H1 (cell line): ENCODE measurements around the gene TBL1Y. TPM values are rescaled to one million over a fixed set of nuclear protein-coding genes. Genes with fewer than 3 reads are reported as not detected.

ENCODE experiments used
- CTCF ChIA-PET: fragments of 300-600 bp; sonication (Branson Sonifier 250); formaldehyde crosslinking; loops from one replicate; lab custom pipeline; 2021; ENCODE audit not compliant: partially characterized antibody; lab: Charles Lee
- POLR2A ChIA-PET: fragments of 300-600 bp; sonication (Branson Sonifier 250); formaldehyde crosslinking; loops from one replicate; lab custom pipeline; 2021; ENCODE audit warnings: inconsistent platforms; ENCODE audit not compliant: partially characterized antibody; lab: Charles Lee
- DNase-seq, 2 experiments: peaks; one replicate each; pipeline versions ENCODE4 v3.0.0 to v3.0.0-alpha.2; 2010 to 2022; ENCODE audit warnings: low spot score in 2 of 2, low read depth in 1 of 2, mixed read lengths in 1 of 2
- FAIRE-seq: peaks from 2 replicates; lab custom pipeline; 2011; peaks lifted over from hg19 to GRCh38; lab: Jason Lieb, UNC
- H2AFZ ChIP-seq: 2 replicates; pipeline ENCODE4 v1.8.1; 2012; ENCODE audit warnings: low read length, inconsistent platforms
- H2AK5ac ChIP-seq: 2 replicates; pipeline ENCODE4 v1.6.1; 2013; ENCODE audit warnings: low read depth, low read length
- H2BK120ac ChIP-seq: replicated peaks from 2 replicates; pipeline ENCODE3; 2013; ENCODE audit warnings: low read depth, low read length, inconsistent platforms
- H2BK12ac ChIP-seq: 2 replicates; pipeline ENCODE4 v1.6.1; 2013; ENCODE audit warnings: low read depth, low read length
- H2BK15ac ChIP-seq: 2 replicates; pipeline ENCODE4 v1.6.1; 2013; ENCODE audit warnings: low read length
- H2BK20ac ChIP-seq: 2 replicates; pipeline ENCODE4 v1.6.1; 2013; ENCODE audit warnings: low read length
- H2BK5ac ChIP-seq: 2 replicates; pipeline ENCODE4 v1.6.1; 2013; ENCODE audit warnings: low read depth, low read length
- H3K14ac ChIP-seq: 2 replicates; pipeline ENCODE4 v1.6.1; 2013; ENCODE audit warnings: inconsistent platforms; ENCODE audit not compliant: insufficient read length
- H3K18ac ChIP-seq: 2 replicates; pipeline ENCODE4 v1.6.1; 2013; ENCODE audit warnings: low read length; ENCODE audit errors: extremely low read depth
- H3K23ac ChIP-seq: 2 replicates; pipeline ENCODE4 v1.6.1; 2013; ENCODE audit warnings: inconsistent platforms; ENCODE audit not compliant: insufficient read length
- H3K23me2 ChIP-seq: 2 replicates; pipeline ENCODE4 v1.6.1; 2013; ENCODE audit warnings: low read depth, low read length
- H3K27ac ChIP-seq: 2 replicates; pipeline ENCODE4 v1.6.1; 2011; ENCODE audit warnings: low read depth, low read length, inconsistent platforms
- H3K27me3 ChIP-seq, 4 experiments: replicated peaks in 1 of 4; 1 replicate in 1 of 4; 2 replicates in 3 of 4; pipeline versions ENCODE4 v1.6.1 to v1.8.1; 2011 to 2013; ENCODE audit warnings: low read length in 3 of 4, mild to moderate bottlenecking in 3 of 4, inconsistent platforms in 2 of 4, mixed read lengths in 2 of 4, moderate library complexity in 1 of 4; ENCODE audit not compliant: control insufficient read depth in 3 of 4, insufficient read depth in 3 of 4; ENCODE audit errors: extremely low read depth in 1 of 4
- H3K36me3 ChIP-seq, 4 experiments: 2 replicates each; pipeline versions ENCODE4 v1.6.1 to v1.8.1; 2011 to 2013; ENCODE audit warnings: mild to moderate bottlenecking in 4 of 4, low read length in 3 of 4, moderate library complexity in 2 of 4, control low read depth in 1 of 4, inconsistent platforms in 1 of 4; ENCODE audit not compliant: insufficient read depth in 4 of 4, control insufficient read depth in 2 of 4
- H3K4ac ChIP-seq: replicated peaks from 2 replicates; pipeline ENCODE3; 2013; ENCODE audit warnings: low read length, low read depth, mixed read lengths, inconsistent platforms; ENCODE audit not compliant: insufficient read length
- H3K4me1 ChIP-seq, 4 experiments: replicated peaks in 1 of 4; 1 replicate in 1 of 4; 2 replicates in 3 of 4; pipeline versions ENCODE4 v1.6.1 to v1.8.1; 2011 to 2013; ENCODE audit warnings: low read length in 3 of 4, inconsistent platforms in 2 of 4, mixed read lengths in 1 of 4; ENCODE audit not compliant: insufficient read depth in 4 of 4, control insufficient read depth in 3 of 4
- H3K4me2 ChIP-seq, 2 experiments: 2 replicates each; pipeline versions ENCODE4 v1.6.1 to v1.8.1; 2011 to 2013; ENCODE audit warnings: low read depth in 2 of 2, low read length in 2 of 2, control low read depth in 1 of 2, inconsistent platforms in 1 of 2, mild to moderate bottlenecking in 1 of 2; ENCODE audit not compliant: insufficient read depth in 1 of 2
- H3K4me3 ChIP-seq, 4 experiments: fragments of 200-600, 300-600 bp in 1 of 4; sonication (generic), shearing (Covaris generic), sonication (Bioruptor Twin) in 1 of 4; 2 replicates each; pipeline versions ENCODE4 v1.5.1 to v1.8.1; 2011 to 2016; ENCODE audit warnings: low read length in 4 of 4, low read depth in 3 of 4, control low read depth in 2 of 4, inconsistent platforms in 2 of 4, mild to moderate bottlenecking in 2 of 4, mixed read lengths in 1 of 4, moderate library complexity in 1 of 4; ENCODE audit not compliant: insufficient read depth in 2 of 4; ENCODE audit errors: extremely low read depth in 1 of 4
- H3K56ac ChIP-seq: replicated peaks from 2 replicates; pipeline ENCODE3; 2013; ENCODE audit warnings: low read depth, mild to moderate bottlenecking, mixed read lengths, low read length, inconsistent platforms; ENCODE audit not compliant: insufficient read length
- H3K79me1 ChIP-seq: 2 replicates; pipeline ENCODE4 v1.6.1; 2013; ENCODE audit warnings: low read depth, low read length, control low read depth
- H3K79me2 ChIP-seq, 2 experiments: 2 replicates each; pipeline versions ENCODE4 v1.6.1 to v1.8.1; 2012 to 2013; ENCODE audit warnings: low read length in 2 of 2, mild to moderate bottlenecking in 2 of 2, inconsistent platforms in 1 of 2; ENCODE audit not compliant: insufficient read depth in 2 of 2, control insufficient read depth in 1 of 2
- H3K9ac ChIP-seq, 4 experiments: replicated peaks in 1 of 4; 1 replicate in 1 of 4; 2 replicates in 3 of 4; pipeline versions ENCODE4 v1.6.1 to v1.8.1; 2011 to 2013; ENCODE audit warnings: low read depth in 3 of 4, low read length in 3 of 4, control low read depth in 2 of 4, mild to moderate bottlenecking in 2 of 4, moderate library complexity in 2 of 4, inconsistent platforms in 1 of 4; ENCODE audit errors: extremely low read depth in 1 of 4
- H3K9me3 ChIP-seq, 2 experiments: 2 replicates each; pipeline versions ENCODE4 v1.6.1 to v1.8.1; 2012 to 2013; ENCODE audit warnings: mild to moderate bottlenecking in 2 of 2, moderate library complexity in 2 of 2, control low read depth in 1 of 2, inconsistent platforms in 1 of 2, low read depth in 1 of 2, low read length in 1 of 2, mixed read lengths in 1 of 2; ENCODE audit not compliant: insufficient read depth in 2 of 2
- H4K20me1 ChIP-seq, 2 experiments: replicated peaks in 1 of 2; 2 replicates each; pipeline versions ENCODE3 to v1.8.1; 2011 to 2013; ENCODE audit warnings: inconsistent platforms in 2 of 2, low read length in 2 of 2, mild to moderate bottlenecking in 1 of 2; ENCODE audit not compliant: insufficient read depth in 2 of 2, control insufficient read depth in 1 of 2
- H4K5ac ChIP-seq: 2 replicates; pipeline ENCODE4 v1.6.1; 2013; ENCODE audit warnings: low read length, low read depth, mixed read lengths, inconsistent platforms; ENCODE audit not compliant: insufficient read length
- H4K8ac ChIP-seq: 2 replicates; pipeline ENCODE4 v1.8.0; 2013; ENCODE audit warnings: mild to moderate bottlenecking, moderate library complexity, low read length, inconsistent platforms; ENCODE audit not compliant: insufficient read depth; ENCODE audit errors: extremely low read depth
- H4K91ac ChIP-seq: replicated peaks from 2 replicates; pipeline ENCODE3; 2013; ENCODE audit warnings: low read length, mixed read lengths, inconsistent platforms; ENCODE audit not compliant: insufficient read length
- SIX5 ChIP-seq: IDR thresholded peaks from 2 replicates; pipeline ENCODE4 v1.6.1; 2011; ENCODE audit warnings: mild to moderate bottlenecking, low read depth, low read length
- WGBS, 2 experiments: shearing (Covaris generic) in 1 of 2; methylation state at CpG; one replicate each; pipeline versions ENCODE4 v1.1.6 to v1.1.7; 2013 to 2015; ENCODE audit warnings: low lambda C conversion rate in 2 of 2, mixed read lengths in 2 of 2, inconsistent platforms in 1 of 2, low coverage in 1 of 2, missing lambda C conversion rate in 1 of 2; ENCODE audit not compliant: insufficient replicate concordance in 2 of 2, insufficient coverage in 1 of 2, insufficient read length in 1 of 2; ENCODE audit errors: extremely low coverage in 1 of 2, missing lambda C conversion rate in 1 of 2; 5-methylcytosine and 5-hydroxymethylcytosine counted together
- polyA plus RNA-seq, 7 experiments: library from polyadenylated mRNA; depleted of rRNA in 3 of 7; stranded (reverse) in 5 of 7; unstranded in 2 of 7; fragments of >200 nt in 5 of 7; fragments of 200-250 nt in 2 of 7; gene quantifications; 1 replicate in 5 of 7; 2 replicates in 1 of 7; 4 replicates in 1 of 7; pipeline versions ENCODE4 v1.2.1 to v1.2.3, GENCODE V29; 2011 to 2013; ENCODE audit warnings: missing spikeins in 2 of 7, mixed read lengths in 2 of 7
- total RNA-seq: library from RNA; stranded (reverse); fragmentation: NEBNext Ultra II Directional; extraction: Animal tissue kit (Norgen Biotek cat#: 25700); gene quantifications from 2 replicates; pipeline ENCODE4 v1.2.1, GENCODE V29; 2021

Gene TBL1Y
- total and polyA plus RNA-seq, 2 of the 8 experiments (the other 6 are each of a cell fraction or from before 2014, with no cell fraction given): 2.5 to 4.2 TPM

DNA sequence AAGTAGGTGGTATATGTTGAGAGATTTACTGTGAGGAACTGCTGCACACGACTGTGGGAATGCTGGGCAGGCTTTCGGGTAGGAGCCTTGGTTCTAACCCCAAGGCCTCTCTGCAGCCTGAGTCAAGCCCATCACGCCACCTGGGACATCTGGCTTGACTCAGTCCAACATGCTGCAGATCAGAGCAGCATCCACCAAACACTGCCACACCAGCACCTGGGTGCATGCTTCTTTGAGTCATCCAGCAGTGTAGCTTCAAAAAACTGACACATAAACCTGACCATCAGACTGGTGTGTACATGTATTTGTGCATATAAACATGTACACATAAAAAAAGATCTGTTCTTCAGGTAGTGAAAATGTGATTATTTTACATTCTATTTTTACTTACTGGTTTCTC, 217.7 kb downstream of the TBL1Y start:
- no peaks in the 10 kb centered on the region for H4K20me1 ChIP-seq
- no peaks in the 10 kb centered on the region for H3K23me2 ChIP-seq
- H3K14ac ChIP-seq: no peak overlapping the region
- no peak overlapping the region for H2BK120ac ChIP-seq
- H2AK5ac ChIP-seq: no peak overlapping the region
- no peak overlapping the region for H2BK20ac ChIP-seq
- no peak overlapping the region for H4K91ac ChIP-seq
- H3K79me1 ChIP-seq: no peaks in the 10 kb centered on the region
- no peaks in the 10 kb centered on the region for H3K4me1 ChIP-seq
- CTCF ChIA-PET: interaction anchor here (0.6 kb wide), 1 partner anchor 35 kb away, joined by 3 read pairs; no protein-coding TSS in a partner anchor
- POLR2A ChIA-PET: no interaction called here
- H3K4me2 ChIP-seq: no peak overlapping the region
- no peaks in the 10 kb centered on the region for H3K27me3 ChIP-seq
- H2BK15ac ChIP-seq: no peak overlapping the region
- no peak overlapping the region for H3K23ac ChIP-seq
- no peak overlapping the region for H4K8ac ChIP-seq
- 94% methylated on average over 3 of the region's 3 CpGs; no CpG with 5 or more reads in 1 of the 2 experiments for WGBS, 2 experiments
- H3K9me3 ChIP-seq: no peaks in the 10 kb centered on the region
- H3K4ac ChIP-seq: no peak overlapping the region
- no peak overlapping the region for H3K9ac ChIP-seq
- H4K5ac ChIP-seq: no peak overlapping the region
- H3K18ac ChIP-seq: no peak overlapping the region
- H3K36me3 ChIP-seq: no peaks in the 10 kb centered on the region
- no peak for TF ChIP-seq SIX5
- DNase-seq (no peak), FAIRE-seq (no peak)
- no peak overlapping the region for H3K4me3 ChIP-seq
- H2BK12ac ChIP-seq: no peak overlapping the region
- no peak overlapping the region for H2BK5ac ChIP-seq
- no peak overlapping the region for H2AFZ ChIP-seq
- no peaks in the 10 kb centered on the region for H3K79me2 ChIP-seq
- no peak overlapping the region for H3K27ac ChIP-seq
- no peak overlapping the region for H3K56ac ChIP-seq

Other genes starting within 250 kb of the TBL1Y start
- not detected in 2 replicates for gene AMELY, start 1.1 kb downstream of the TBL1Y start, total RNA-seq
- 0.09 TPM in 1 of 2 replicates, not detected in the other for gene AMELY, start 1.1 kb downstream of the TBL1Y start, polyA plus RNA-seq (2011; rRNA removed)